Measurements from ENCODE around the gene GIPC3.

The GIPC3 gene

GRCh38 chr19:3638208-3639193 is 53.2 kb downstream of the GIPC3 start:
- no peak for DNase-seq (ENCODE audit: low read depth)

GRCh38 chr19:3639479-3639878 is 54.2 kb downstream of the GIPC3 start:
- DNase-seq (ENCODE audit: low read depth): no peak

- DNase-seq (ENCODE audit: low read depth): no peak
Measured at GRCh38 chr19:3641515-3642269, 56.4 kb downstream of the GIPC3 start.

- no peak for DNase-seq (ENCODE audit: low read depth)
Measured at GRCh38 chr19:3642296-3642695, 57.0 kb downstream of the GIPC3 start.
